HEK293 (cell line): Measurements from ENCODE around the gene ARFRP1.
A peak's percentile ranks its signal among the peaks of the same experiment; 100 is the strongest.

ENCODE experiments used
- GFI1B ChIP-seq: fragments of 450-650 bp; formaldehyde crosslinking; IDR thresholded peaks from 2 replicates; pipeline ENCODE4 v1.5.1; 2016; ENCODE audit warnings: missing biosample characterization, missing genetic modification characterization
- GLIS1 ChIP-seq: fragments of 450-650 bp; formaldehyde crosslinking; IDR thresholded peaks from 2 replicates; pipeline ENCODE4 v1.5.1; 2016; ENCODE audit warnings: missing biosample characterization, missing genetic modification characterization
- KLF1 ChIP-seq: fragments of 450-650 bp; formaldehyde crosslinking; IDR thresholded peaks from 2 replicates; pipeline ENCODE4 v1.5.1; 2016; ENCODE audit warnings: missing biosample characterization, missing genetic modification characterization
- KLF10 ChIP-seq: fragments of 450-650 bp; IDR thresholded peaks from 2 replicates; pipeline ENCODE4 v1.5.1; 2018; ENCODE audit warnings: missing biosample characterization, mild to moderate bottlenecking, missing genetic modification characterization
- KLF16 ChIP-seq: fragments of 450-650 bp; formaldehyde crosslinking; IDR thresholded peaks from 2 replicates; pipeline ENCODE4 v1.5.1; 2017; ENCODE audit warnings: missing biosample characterization, missing genetic modification characterization
- KLF8 ChIP-seq: fragments of 450-650 bp; formaldehyde crosslinking; IDR thresholded peaks from 2 replicates; pipeline ENCODE4 v1.5.1; 2016; ENCODE audit warnings: missing biosample characterization, missing genetic modification characterization
- KLF9 ChIP-seq: fragments of 450-650 bp; formaldehyde crosslinking; IDR thresholded peaks from 2 replicates; pipeline ENCODE4 v1.5.1; 2016; ENCODE audit warnings: missing biosample characterization, missing genetic modification characterization, low read depth
- MZF1 ChIP-seq: fragments of 450-650 bp; formaldehyde crosslinking; IDR thresholded peaks from 2 replicates; pipeline ENCODE4 v1.5.1; 2017; ENCODE audit warnings: missing biosample characterization, missing genetic modification characterization, borderline replicate concordance
- OSR2 ChIP-seq: fragments of 450-650 bp; formaldehyde crosslinking; IDR thresholded peaks from 2 replicates; pipeline ENCODE4 v1.5.1; 2016; ENCODE audit warnings: missing biosample characterization, missing genetic modification characterization
- SCRT1 ChIP-seq: fragments of 450-650 bp; formaldehyde crosslinking; IDR thresholded peaks from 2 replicates; pipeline ENCODE4 v1.5.1; 2016; ENCODE audit warnings: missing biosample characterization, missing genetic modification characterization, borderline replicate concordance
- TRIM28 ChIP-seq: IDR thresholded peaks from 2 replicates; pipeline ENCODE4 v1.6.1; 2011; ENCODE audit warnings: low read length, control low read depth, borderline replicate concordance
- ZBTB20 ChIP-seq: fragments of 450-650 bp; formaldehyde crosslinking; IDR thresholded peaks from 2 replicates; pipeline ENCODE4 v1.5.1; 2016; ENCODE audit warnings: missing biosample characterization, missing genetic modification characterization
- ZFHX2 ChIP-seq: fragments of 450-650 bp; formaldehyde crosslinking; conservative IDR thresholded peaks from 2 replicates; pipeline ENCODE4 v1.5.1; 2016; ENCODE audit warnings: missing biosample characterization, missing genetic modification characterization
- ZFP3 ChIP-seq: fragments of 450-650 bp; formaldehyde crosslinking; IDR thresholded peaks from 2 replicates; pipeline ENCODE4 v1.5.1; 2016; ENCODE audit warnings: low read depth, missing biosample characterization, missing genetic modification characterization
- ZFP37 ChIP-seq: fragments of 450-650 bp; formaldehyde crosslinking; IDR thresholded peaks from 2 replicates; pipeline ENCODE4 v1.5.1; 2016; ENCODE audit warnings: missing biosample characterization, missing genetic modification characterization
- ZFP41 ChIP-seq: fragments of 450-650 bp; formaldehyde crosslinking; IDR thresholded peaks from 2 replicates; pipeline ENCODE4 v1.5.1; 2016; ENCODE audit warnings: missing biosample characterization, missing genetic modification characterization, borderline replicate concordance
- ZFP69B ChIP-seq: fragments of 450-650 bp; formaldehyde crosslinking; IDR thresholded peaks from 2 replicates; pipeline ENCODE4 v1.5.1; 2016; ENCODE audit warnings: missing biosample characterization, missing genetic modification characterization
- ZIC2 ChIP-seq: fragments of 450-650 bp; formaldehyde crosslinking; IDR thresholded peaks from 2 replicates; pipeline ENCODE4 v1.5.1; 2016; ENCODE audit warnings: missing biosample characterization, missing genetic modification characterization
- ZNF10 ChIP-seq: fragments of 450-650 bp; formaldehyde crosslinking; IDR thresholded peaks from 2 replicates; pipeline ENCODE4 v1.5.1; 2017; ENCODE audit warnings: missing biosample characterization, missing genetic modification characterization
- ZNF112 ChIP-seq: fragments of 450-650 bp; formaldehyde crosslinking; IDR thresholded peaks from 2 replicates; pipeline ENCODE4 v1.5.0; 2017; ENCODE audit warnings: missing biosample characterization, missing genetic modification characterization
- ZNF133 ChIP-seq: fragments of 450-650 bp; formaldehyde crosslinking; IDR thresholded peaks from 2 replicates; pipeline ENCODE4 v1.5.1; 2016; ENCODE audit warnings: missing biosample characterization, missing genetic modification characterization
- ZNF138 ChIP-seq: fragments of 450-650 bp; formaldehyde crosslinking; IDR thresholded peaks from 2 replicates; pipeline ENCODE4 v1.5.1; 2016; ENCODE audit warnings: missing biosample characterization, missing genetic modification characterization, borderline replicate concordance
- ZNF174 ChIP-seq: fragments of 450-650 bp; formaldehyde crosslinking; IDR thresholded peaks from 2 replicates; pipeline ENCODE4 v1.5.0; 2017; ENCODE audit warnings: missing biosample characterization, mild to moderate bottlenecking, missing genetic modification characterization
- ZNF423 ChIP-seq: fragments of 450-650 bp; formaldehyde crosslinking; IDR thresholded peaks from 2 replicates; pipeline ENCODE4 v1.5.1; 2016; ENCODE audit warnings: missing biosample characterization, missing genetic modification characterization
- ZNF510 ChIP-seq: fragments of 450-650 bp; formaldehyde crosslinking; IDR thresholded peaks from 2 replicates; pipeline ENCODE4 v1.5.1; 2018; ENCODE audit warnings: mild to moderate bottlenecking, missing genetic modification characterization, missing biosample characterization; ENCODE audit not compliant: insufficient replicate concordance
- ZNF544 ChIP-seq: fragments of 450-650 bp; formaldehyde crosslinking; IDR thresholded peaks from 2 replicates; pipeline ENCODE4 v1.5.0; 2017; ENCODE audit warnings: missing biosample characterization, missing genetic modification characterization
- ZNF561 ChIP-seq: fragments of 450-650 bp; IDR thresholded peaks from 2 replicates; pipeline ENCODE4 v1.5.1; 2018; ENCODE audit warnings: missing biosample characterization, missing genetic modification characterization, borderline replicate concordance
- ZNF621 ChIP-seq: fragments of 450-650 bp; formaldehyde crosslinking; IDR thresholded peaks from 2 replicates; pipeline ENCODE4 v1.5.1; 2017; ENCODE audit warnings: missing biosample characterization, missing genetic modification characterization
- ZNF658 ChIP-seq: fragments of 450-650 bp; formaldehyde crosslinking; IDR thresholded peaks from 2 replicates; pipeline ENCODE4; 2016; ENCODE audit warnings: missing biosample characterization, missing genetic modification characterization
- ZNF670 ChIP-seq: fragments of 450-650 bp; formaldehyde crosslinking; IDR thresholded peaks from 2 replicates; pipeline ENCODE4 v1.5.1; 2016; ENCODE audit warnings: missing biosample characterization, missing genetic modification characterization, low read depth
- ZNF785 ChIP-seq: fragments of 450-650 bp; formaldehyde crosslinking; IDR thresholded peaks from 2 replicates; pipeline ENCODE4 v1.5.1; 2016; ENCODE audit warnings: missing biosample characterization, missing genetic modification characterization
- ZSCAN30 ChIP-seq: fragments of 450-650 bp; IDR thresholded peaks from 2 replicates; pipeline ENCODE4 v1.5.1; 2018; ENCODE audit warnings: missing biosample characterization, mild to moderate bottlenecking, missing genetic modification characterization, moderate library complexity
- TF ChIP-seq, protein P1 (sequence below): fragments of 450-650 bp; formaldehyde crosslinking; IDR thresholded peaks from 2 replicates; pipeline ENCODE4 v1.5.1; 2016; ENCODE audit warnings: missing biosample characterization, missing genetic modification characterization
- TF ChIP-seq, protein P2 (sequence below): fragments of 450-650 bp; formaldehyde crosslinking; IDR thresholded peaks from 2 replicates; pipeline ENCODE4 v1.5.1; 2017; ENCODE audit warnings: missing biosample characterization, missing genetic modification characterization
- TF ChIP-seq, protein P3 (sequence below): fragments of 450-650 bp; formaldehyde crosslinking; IDR thresholded peaks from 2 replicates; pipeline ENCODE4 v1.5.1; 2017; ENCODE audit warnings: missing biosample characterization, missing genetic modification characterization
- TF ChIP-seq, protein P4 (sequence below): fragments of 450-650 bp; formaldehyde crosslinking; IDR thresholded peaks from 2 replicates; pipeline ENCODE4 v1.5.1; 2016; ENCODE audit warnings: missing biosample characterization, missing genetic modification characterization

The ARFRP1 gene

DNA sequence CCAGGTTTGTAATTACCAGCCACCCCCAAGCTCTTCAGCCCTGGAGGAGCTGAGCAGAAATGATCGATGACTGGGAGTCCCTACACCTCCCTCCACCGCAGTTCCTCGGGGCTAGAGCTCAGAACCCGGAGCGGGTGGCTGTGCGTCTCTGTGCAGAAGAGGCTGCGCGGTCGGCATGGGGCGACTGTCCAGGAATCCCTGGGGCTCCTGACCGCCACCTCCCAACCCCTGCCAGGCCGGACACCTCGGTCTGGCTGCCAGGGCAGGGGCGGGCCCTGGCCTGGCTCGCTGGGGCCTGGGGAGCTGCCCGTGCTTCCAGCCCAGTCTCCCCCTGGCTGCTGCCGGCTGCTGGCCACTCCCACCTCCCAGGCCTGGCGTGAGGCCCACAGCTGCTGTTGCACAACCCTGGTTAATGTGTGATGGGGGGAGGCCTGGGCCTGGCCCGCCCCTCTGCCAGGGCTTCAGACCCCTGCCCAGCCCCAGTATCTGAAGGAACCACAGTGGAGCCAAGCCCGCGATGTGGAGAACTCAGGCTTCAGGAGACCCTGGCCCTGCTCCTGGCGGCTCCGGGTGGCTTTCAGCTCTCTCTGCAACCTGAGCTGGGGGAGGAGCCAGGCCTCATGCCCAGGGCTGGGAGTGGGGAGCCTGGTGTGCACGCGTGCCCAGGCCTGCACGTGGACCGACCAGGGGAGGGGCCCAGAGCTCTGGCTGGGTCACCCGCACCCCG is 33.0 kb upstream of the ARFRP1 start (continued):
- TF ChIP-seq, protein P1, sequence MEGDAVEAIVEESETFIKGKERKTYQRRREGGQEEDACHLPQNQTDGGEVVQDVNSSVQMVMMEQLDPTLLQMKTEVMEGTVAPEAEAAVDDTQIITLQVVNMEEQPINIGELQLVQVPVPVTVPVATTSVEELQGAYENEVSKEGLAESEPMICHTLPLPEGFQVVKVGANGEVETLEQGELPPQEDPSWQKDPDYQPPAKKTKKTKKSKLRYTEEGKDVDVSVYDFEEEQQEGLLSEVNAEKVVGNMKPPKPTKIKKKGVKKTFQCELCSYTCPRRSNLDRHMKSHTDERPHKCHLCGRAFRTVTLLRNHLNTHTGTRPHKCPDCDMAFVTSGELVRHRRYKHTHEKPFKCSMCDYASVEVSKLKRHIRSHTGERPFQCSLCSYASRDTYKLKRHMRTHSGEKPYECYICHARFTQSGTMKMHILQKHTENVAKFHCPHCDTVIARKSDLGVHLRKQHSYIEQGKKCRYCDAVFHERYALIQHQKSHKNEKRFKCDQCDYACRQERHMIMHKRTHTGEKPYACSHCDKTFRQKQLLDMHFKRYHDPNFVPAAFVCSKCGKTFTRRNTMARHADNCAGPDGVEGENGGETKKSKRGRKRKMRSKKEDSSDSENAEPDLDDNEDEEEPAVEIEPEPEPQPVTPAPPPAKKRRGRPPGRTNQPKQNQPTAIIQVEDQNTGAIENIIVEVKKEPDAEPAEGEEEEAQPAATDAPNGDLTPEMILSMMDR = peak; percentile 46
- TF ChIP-seq ZNF670 (tag by site-specific recombination) (no peak), ZFP37 (tag by site-specific recombination) (no peak), SCRT1 (tag by site-specific recombination) (no peak), ZNF621 (no peak), ZIC2 (tag by site-specific recombination) (peak; percentile 71), ZNF133 (tag by site-specific recombination) (no peak), GFI1B (no peak), ZNF658 (tag by site-specific recombination) (no peak), ZNF10 (tag by site-specific recombination) (no peak), KLF1 (tag by site-specific recombination) (0 out of 2 replicates have a peak, but pooled peaks have one; percentile 29), OSR2 (tag by site-specific recombination) (peak; percentile 45; the same call in 1 of the 2 replicates), ZNF423 (no peak), ZFHX2 (no peak), ZNF561 (peak; percentile 72; the same call in 1 of the 2 replicates), MZF1 (tag by site-specific recombination) (no peak), ZNF510 (tag by site-specific recombination) (no peak), KLF16 (tag by site-specific recombination) (peak; percentile 90), KLF9 (peak; percentile 93), ZNF785 (tag by site-specific recombination) (no peak), ZFP69B (tag by site-specific recombination) (peak; percentile 12; the same call in 1 of the 2 replicates), ZBTB20 (peak; percentile 92; the same call in 1 of the 2 replicates), ZNF138 (tag by site-specific recombination) (no peak), ZNF544 (no peak), ZFP41 (tag by site-specific recombination) (no peak), ZSCAN30 (tag by site-specific recombination) (no peak), TRIM28 (no peak), ZFP3 (tag by site-specific recombination) (no peak), KLF10 (tag by site-specific recombination) (0 out of 2 replicates have a peak, but pooled peaks have one; percentile 38), ZNF112 (tag by site-specific recombination) (no peak), GLIS1 (tag by site-specific recombination) (peak; percentile 63), ZNF174 (tag by site-specific recombination) (no peak), KLF8 (tag by site-specific recombination) (peak; percentile 69)
- TF ChIP-seq, protein P2, sequence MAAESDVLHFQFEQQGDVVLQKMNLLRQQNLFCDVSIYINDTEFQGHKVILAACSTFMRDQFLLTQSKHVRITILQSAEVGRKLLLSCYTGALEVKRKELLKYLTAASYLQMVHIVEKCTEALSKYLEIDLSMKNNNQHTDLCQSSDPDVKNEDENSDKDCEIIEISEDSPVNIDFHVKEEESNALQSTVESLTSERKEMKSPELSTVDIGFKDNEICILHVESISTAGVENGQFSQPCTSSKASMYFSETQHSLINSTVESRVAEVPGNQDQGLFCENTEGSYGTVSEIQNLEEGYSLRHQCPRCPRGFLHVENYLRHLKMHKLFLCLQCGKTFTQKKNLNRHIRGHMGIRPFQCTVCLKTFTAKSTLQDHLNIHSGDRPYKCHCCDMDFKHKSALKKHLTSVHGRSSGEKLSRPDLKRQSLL (tag by site-specific recombination) = peak; percentile 44; the same call in 1 of the 2 replicates
- TF ChIP-seq, protein P3, sequence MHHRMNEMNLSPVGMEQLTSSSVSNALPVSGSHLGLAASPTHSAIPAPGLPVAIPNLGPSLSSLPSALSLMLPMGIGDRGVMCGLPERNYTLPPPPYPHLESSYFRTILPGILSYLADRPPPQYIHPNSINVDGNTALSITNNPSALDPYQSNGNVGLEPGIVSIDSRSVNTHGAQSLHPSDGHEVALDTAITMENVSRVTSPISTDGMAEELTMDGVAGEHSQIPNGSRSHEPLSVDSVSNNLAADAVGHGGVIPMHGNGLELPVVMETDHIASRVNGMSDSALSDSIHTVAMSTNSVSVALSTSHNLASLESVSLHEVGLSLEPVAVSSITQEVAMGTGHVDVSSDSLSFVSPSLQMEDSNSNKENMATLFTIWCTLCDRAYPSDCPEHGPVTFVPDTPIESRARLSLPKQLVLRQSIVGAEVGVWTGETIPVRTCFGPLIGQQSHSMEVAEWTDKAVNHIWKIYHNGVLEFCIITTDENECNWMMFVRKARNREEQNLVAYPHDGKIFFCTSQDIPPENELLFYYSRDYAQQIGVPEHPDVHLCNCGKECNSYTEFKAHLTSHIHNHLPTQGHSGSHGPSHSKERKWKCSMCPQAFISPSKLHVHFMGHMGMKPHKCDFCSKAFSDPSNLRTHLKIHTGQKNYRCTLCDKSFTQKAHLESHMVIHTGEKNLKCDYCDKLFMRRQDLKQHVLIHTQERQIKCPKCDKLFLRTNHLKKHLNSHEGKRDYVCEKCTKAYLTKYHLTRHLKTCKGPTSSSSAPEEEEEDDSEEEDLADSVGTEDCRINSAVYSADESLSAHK = 0 out of 2 replicates have a peak, but pooled peaks have one; percentile 5
- TF ChIP-seq, protein P4, sequence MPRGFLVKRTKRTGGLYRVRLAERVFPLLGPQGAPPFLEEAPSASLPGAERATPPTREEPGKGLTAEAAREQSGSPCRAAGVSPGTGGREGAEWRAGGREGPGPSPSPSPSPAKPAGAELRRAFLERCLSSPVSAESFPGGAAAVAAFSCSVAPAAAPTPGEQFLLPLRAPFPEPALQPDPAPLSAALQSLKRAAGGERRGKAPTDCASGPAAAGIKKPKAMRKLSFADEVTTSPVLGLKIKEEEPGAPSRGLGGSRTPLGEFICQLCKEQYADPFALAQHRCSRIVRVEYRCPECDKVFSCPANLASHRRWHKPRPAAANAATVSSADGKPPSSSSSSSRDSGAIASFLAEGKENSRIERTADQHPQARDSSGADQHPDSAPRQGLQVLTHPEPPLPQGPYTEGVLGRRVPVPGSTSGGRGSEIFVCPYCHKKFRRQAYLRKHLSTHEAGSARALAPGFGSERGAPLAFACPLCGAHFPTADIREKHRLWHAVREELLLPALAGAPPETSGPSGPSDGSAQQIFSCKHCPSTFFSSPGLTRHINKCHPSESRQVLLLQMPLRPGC (tag by site-specific recombination) = no peak
